Measurements from ENCODE around the gene KCNJ12.
"Not testable (repeated sequence)": the region's sequence is repeated elsewhere in the genome, so short reads cannot be mapped to it uniquely, and the experiment has no call there.

The KCNJ12 gene

GRCh38 chr17:21339011-21339410 lies 37.1 kb upstream of the KCNJ12 start:
- H3K27me3 ChIP-seq (replicated peaks in 2 of 5; ENCODE audit: control insufficient read depth in 4 of 5, insufficient read depth in 5 of 5, low read length in 4 of 5), result no peaks in the 10 kb centered on the region
- H3K27ac ChIP-seq (ENCODE audit: insufficient read depth in 1 of 2, low read depth in 1 of 2, low read length in 2 of 2, poor library complexity in 1 of 2, severe bottlenecking in 2 of 2), result no peak overlapping the region
- CTCF ChIA-PET, result no interaction called here
- DNase-seq, result no peak
- H3K4me1 ChIP-seq (ENCODE audit: control extremely low read depth in 1 of 4, control insufficient read depth in 4 of 4, insufficient read depth in 4 of 4, low read length in 3 of 4), result no peaks in the 10 kb centered on the region
- H3K9me3 ChIP-seq (ENCODE audit: control extremely low read depth in 1 of 5, control insufficient read depth in 4 of 5, insufficient read depth in 2 of 5, low read depth in 1 of 5, low read length in 4 of 5), result no peaks in the 10 kb centered on the region
- no peak overlapping the region for H3K4me3 ChIP-seq (ENCODE audit: control insufficient read depth in 1 of 7, extremely low read depth in 1 of 7, insufficient read depth in 4 of 7, low read depth in 2 of 7, low read length in 6 of 7)
- 67% methylated on average over 7 of the region's 7 CpGs for WGBS (ENCODE audit: insufficient coverage)
- POLR2A ChIA-PET, result no interaction called here
- H3K36me3 ChIP-seq (ENCODE audit: control insufficient read depth in 4 of 4, insufficient read depth in 4 of 4, low read length in 3 of 4), result no peaks in the 10 kb centered on the region

- POLR2A ChIA-PET; DNase-seq; H3K9me3 ChIP-seq (ENCODE audit: control extremely low read depth in 1 of 5, control insufficient read depth in 4 of 5, insufficient read depth in 2 of 5, low read depth in 1 of 5, low read length in 4 of 5); H3K27me3 ChIP-seq (replicated peaks in 2 of 5; ENCODE audit: control insufficient read depth in 4 of 5, insufficient read depth in 5 of 5, low read length in 4 of 5); H3K4me1 ChIP-seq (ENCODE audit: control extremely low read depth in 1 of 4, control insufficient read depth in 4 of 4, insufficient read depth in 4 of 4, low read length in 3 of 4); H3K27ac ChIP-seq (ENCODE audit: insufficient read depth in 1 of 2, low read depth in 1 of 2, low read length in 2 of 2, poor library complexity in 1 of 2, severe bottlenecking in 2 of 2); CTCF ChIA-PET; H3K36me3 ChIP-seq (ENCODE audit: control insufficient read depth in 4 of 4, insufficient read depth in 4 of 4, low read length in 3 of 4); H3K4me3 ChIP-seq (ENCODE audit: control insufficient read depth in 1 of 7, extremely low read depth in 1 of 7, insufficient read depth in 4 of 7, low read depth in 2 of 7, low read length in 6 of 7): not testable (repeated sequence)
- WGBS (ENCODE audit: insufficient coverage), result 97% methylated on average over 6 of the region's 11 CpGs
Observed at GRCh38 chr17:21339571-21339970, 36.6 kb upstream of the KCNJ12 start.

GRCh38 chr17:21340407-21340806 lies 35.8 kb upstream of the KCNJ12 start:
- H3K9me3 ChIP-seq (ENCODE audit: control extremely low read depth in 1 of 5, control insufficient read depth in 4 of 5, insufficient read depth in 2 of 5, low read depth in 1 of 5, low read length in 4 of 5); POLR2A ChIA-PET; H3K36me3 ChIP-seq (ENCODE audit: control insufficient read depth in 4 of 4, insufficient read depth in 4 of 4, low read length in 3 of 4); H3K27me3 ChIP-seq (replicated peaks in 2 of 5; ENCODE audit: control insufficient read depth in 4 of 5, insufficient read depth in 5 of 5, low read length in 4 of 5); H3K4me1 ChIP-seq (ENCODE audit: control extremely low read depth in 1 of 4, control insufficient read depth in 4 of 4, insufficient read depth in 4 of 4, low read length in 3 of 4); H3K27ac ChIP-seq (ENCODE audit: insufficient read depth in 1 of 2, low read depth in 1 of 2, low read length in 2 of 2, poor library complexity in 1 of 2, severe bottlenecking in 2 of 2); CTCF ChIA-PET; DNase-seq; H3K4me3 ChIP-seq (ENCODE audit: control insufficient read depth in 1 of 7, extremely low read depth in 1 of 7, insufficient read depth in 4 of 7, low read depth in 2 of 7, low read length in 6 of 7): not testable (repeated sequence)
- 85% methylated on average over 4 of the region's 6 CpGs for WGBS (ENCODE audit: insufficient coverage)

DNA sequence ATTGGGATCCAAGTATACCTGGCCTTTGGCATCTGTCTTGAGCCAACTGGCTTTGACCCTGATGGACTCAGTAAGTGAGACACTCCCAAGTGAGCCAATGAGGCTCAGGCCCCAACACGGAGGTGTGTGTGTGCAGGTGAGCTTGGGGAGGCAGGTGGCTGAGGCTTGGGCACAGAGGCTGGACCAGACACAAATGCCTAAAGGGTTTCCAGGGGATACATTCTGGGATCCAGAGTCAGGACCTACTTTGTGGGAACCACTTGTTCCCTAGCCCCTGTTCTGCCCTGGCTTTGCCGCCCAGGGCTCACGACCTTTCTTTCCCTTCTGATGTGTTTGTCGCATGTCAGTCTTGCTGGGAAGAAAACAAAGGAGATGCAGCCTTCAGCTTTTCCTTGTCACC lies 34.9 kb upstream of the KCNJ12 start:
- H3K27me3 ChIP-seq (replicated peaks in 2 of 5; ENCODE audit: control insufficient read depth in 4 of 5, insufficient read depth in 5 of 5, low read length in 4 of 5); POLR2A ChIA-PET; H3K36me3 ChIP-seq (ENCODE audit: control insufficient read depth in 4 of 4, insufficient read depth in 4 of 4, low read length in 3 of 4); H3K27ac ChIP-seq (ENCODE audit: insufficient read depth in 1 of 2, low read depth in 1 of 2, low read length in 2 of 2, poor library complexity in 1 of 2, severe bottlenecking in 2 of 2); H3K4me1 ChIP-seq (ENCODE audit: control extremely low read depth in 1 of 4, control insufficient read depth in 4 of 4, insufficient read depth in 4 of 4, low read length in 3 of 4); H3K9me3 ChIP-seq (ENCODE audit: control extremely low read depth in 1 of 5, control insufficient read depth in 4 of 5, insufficient read depth in 2 of 5, low read depth in 1 of 5, low read length in 4 of 5); H3K4me3 ChIP-seq (ENCODE audit: control insufficient read depth in 1 of 7, extremely low read depth in 1 of 7, insufficient read depth in 4 of 7, low read depth in 2 of 7, low read length in 6 of 7); DNase-seq; CTCF ChIA-PET: not testable (repeated sequence)
- WGBS (ENCODE audit: insufficient coverage), result no CpG with 5 or more reads among the region's 4 CpGs

GRCh38 chr17:21341925-21342540 lies 34.1 kb upstream of the KCNJ12 start:
- 92% methylated on average over 7 of the region's 8 CpGs for WGBS (ENCODE audit: insufficient coverage)
- H3K4me1 ChIP-seq (ENCODE audit: control extremely low read depth in 1 of 4, control insufficient read depth in 4 of 4, insufficient read depth in 4 of 4, low read length in 3 of 4); H3K27me3 ChIP-seq (replicated peaks in 2 of 5; ENCODE audit: control insufficient read depth in 4 of 5, insufficient read depth in 5 of 5, low read length in 4 of 5); POLR2A ChIA-PET; H3K9me3 ChIP-seq (ENCODE audit: control extremely low read depth in 1 of 5, control insufficient read depth in 4 of 5, insufficient read depth in 2 of 5, low read depth in 1 of 5, low read length in 4 of 5); H3K36me3 ChIP-seq (ENCODE audit: control insufficient read depth in 4 of 4, insufficient read depth in 4 of 4, low read length in 3 of 4); CTCF ChIA-PET; H3K27ac ChIP-seq (ENCODE audit: insufficient read depth in 1 of 2, low read depth in 1 of 2, low read length in 2 of 2, poor library complexity in 1 of 2, severe bottlenecking in 2 of 2); DNase-seq; H3K4me3 ChIP-seq (ENCODE audit: control insufficient read depth in 1 of 7, extremely low read depth in 1 of 7, insufficient read depth in 4 of 7, low read depth in 2 of 7, low read length in 6 of 7): not testable (repeated sequence)

DNA sequence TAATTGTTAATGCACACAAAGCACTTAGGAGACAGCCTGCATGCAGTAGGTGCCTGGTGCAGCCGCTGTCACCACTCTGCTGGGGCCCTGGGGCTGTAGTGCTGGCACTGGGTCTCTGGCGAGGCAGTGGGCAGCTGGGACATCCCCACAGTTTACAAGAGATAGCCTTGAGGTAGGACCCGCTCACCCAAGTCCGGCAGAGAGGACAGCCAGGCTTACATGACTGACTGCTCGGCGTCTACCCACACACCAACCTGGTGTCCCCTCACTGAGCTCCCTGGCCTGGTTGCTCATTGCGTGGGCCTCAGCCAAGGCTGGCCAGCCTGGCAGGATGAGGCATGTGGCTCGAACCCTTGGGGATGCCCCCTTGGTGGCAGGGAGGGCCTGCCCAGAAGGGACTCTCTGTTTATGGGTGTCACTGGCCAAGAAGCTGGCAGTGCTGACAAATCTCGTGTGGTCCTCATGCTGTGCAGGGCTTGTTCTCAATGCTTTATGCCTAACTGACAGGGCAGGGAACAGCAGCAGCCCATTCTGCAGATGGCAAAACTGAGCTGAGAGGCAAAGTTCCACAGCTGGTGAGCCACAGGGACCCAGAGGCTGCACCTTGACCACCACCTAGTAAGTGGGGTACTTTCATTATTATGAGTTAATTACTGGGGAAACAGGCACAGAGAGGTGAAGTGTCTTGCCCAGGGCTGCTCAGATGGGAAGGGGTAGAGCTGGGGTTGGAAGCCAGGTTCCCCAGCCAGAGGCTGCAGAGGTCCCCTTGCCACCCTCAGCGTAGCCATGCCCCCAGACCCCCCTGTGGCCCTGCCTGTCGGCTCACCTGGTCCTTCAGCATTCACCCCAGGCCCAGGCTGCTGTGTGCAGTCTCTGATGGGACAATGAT lies 32.9 kb upstream of the KCNJ12 start:
- POLR2A ChIA-PET, result interaction anchor here (0.6 kb wide), 1 partner anchor 29 kb away, joined by 3 read pairs; no protein-coding TSS in a partner anchor
- WGBS (ENCODE audit: insufficient coverage), result 75% methylated on average over 7 of the region's 11 CpGs
- CTCF ChIA-PET; DNase-seq; H3K36me3 ChIP-seq (ENCODE audit: control insufficient read depth in 4 of 4, insufficient read depth in 4 of 4, low read length in 3 of 4); H3K4me1 ChIP-seq (ENCODE audit: control extremely low read depth in 1 of 4, control insufficient read depth in 4 of 4, insufficient read depth in 4 of 4, low read length in 3 of 4); H3K27me3 ChIP-seq (replicated peaks in 2 of 5; ENCODE audit: control insufficient read depth in 4 of 5, insufficient read depth in 5 of 5, low read length in 4 of 5); H3K27ac ChIP-seq (ENCODE audit: insufficient read depth in 1 of 2, low read depth in 1 of 2, low read length in 2 of 2, poor library complexity in 1 of 2, severe bottlenecking in 2 of 2); H3K4me3 ChIP-seq (ENCODE audit: control insufficient read depth in 1 of 7, extremely low read depth in 1 of 7, insufficient read depth in 4 of 7, low read depth in 2 of 7, low read length in 6 of 7); H3K9me3 ChIP-seq (ENCODE audit: control extremely low read depth in 1 of 5, control insufficient read depth in 4 of 5, insufficient read depth in 2 of 5, low read depth in 1 of 5, low read length in 4 of 5): not testable (repeated sequence)

DNA sequence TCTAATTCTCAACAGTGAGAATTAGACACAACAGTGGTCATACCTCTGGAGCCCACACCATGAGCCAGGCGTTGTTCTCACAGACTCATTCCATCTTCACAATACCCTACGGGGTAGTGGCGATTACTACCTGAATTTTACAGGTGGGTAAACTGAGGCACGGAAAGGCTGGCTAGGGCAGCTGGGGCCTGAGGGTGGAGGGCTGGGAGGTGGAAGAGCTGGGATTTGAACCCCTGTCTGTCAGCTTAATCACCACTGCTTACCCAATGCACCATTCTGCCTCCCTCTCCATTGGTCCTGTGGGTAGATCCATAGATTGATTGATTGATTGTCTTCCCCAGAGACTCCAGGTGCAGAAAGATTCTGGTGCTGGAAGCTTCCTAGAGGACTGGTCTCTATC lies 31.4 kb upstream of the KCNJ12 start:
- H3K9me3 ChIP-seq (ENCODE audit: control extremely low read depth in 1 of 5, control insufficient read depth in 4 of 5, insufficient read depth in 2 of 5, low read depth in 1 of 5, low read length in 4 of 5); CTCF ChIA-PET; DNase-seq; H3K36me3 ChIP-seq (ENCODE audit: control insufficient read depth in 4 of 4, insufficient read depth in 4 of 4, low read length in 3 of 4); H3K4me1 ChIP-seq (ENCODE audit: control extremely low read depth in 1 of 4, control insufficient read depth in 4 of 4, insufficient read depth in 4 of 4, low read length in 3 of 4); POLR2A ChIA-PET; H3K27ac ChIP-seq (ENCODE audit: insufficient read depth in 1 of 2, low read depth in 1 of 2, low read length in 2 of 2, poor library complexity in 1 of 2, severe bottlenecking in 2 of 2); H3K27me3 ChIP-seq (replicated peaks in 2 of 5; ENCODE audit: control insufficient read depth in 4 of 5, insufficient read depth in 5 of 5, low read length in 4 of 5); H3K4me3 ChIP-seq (ENCODE audit: control insufficient read depth in 1 of 7, extremely low read depth in 1 of 7, insufficient read depth in 4 of 7, low read depth in 2 of 7, low read length in 6 of 7): not testable (repeated sequence)
- no CpG with 5 or more reads among the region's 4 CpGs for WGBS (ENCODE audit: insufficient coverage)

Measured in common myeloid progenitor, CD34-positive (primary cell).